Stimulated activated CD4-positive, alpha-beta T cell treated with anti-CD3 and anti-CD28 coated beads, Interleukin-4, amount 100 ng/mL, for 24 hours (primary cell): ENCODE measurements around the gene ATP8B4.

Source experiments
- DNase-seq: peaks from one replicate; pipeline ENCODE4 v3.0.0-alpha.2; 2020

The ATP8B4 gene

GRCh38 chr15:49847423-49848281 lies 271.4 kb downstream of the ATP8B4 start:
- DNase-seq, result no peak

GRCh38 chr15:49844390-49844789 lies 274.6 kb downstream of the ATP8B4 start:
- no peak for DNase-seq

- no peak for DNase-seq
Observed at GRCh38 chr15:49843725-49844124, 275.3 kb downstream of the ATP8B4 start.

- DNase-seq, result no peak
Observed at GRCh38 chr15:49842031-49842730, 276.9 kb downstream of the ATP8B4 start.

- no peak for DNase-seq
Observed at GRCh38 chr15:49832511-49832910, 286.5 kb downstream of the ATP8B4 start.

- no peak for DNase-seq
Observed at GRCh38 chr15:49831206-49831965, 287.6 kb downstream of the ATP8B4 start.

- no peak for DNase-seq
Observed at GRCh38 chr15:49830391-49830790, 288.6 kb downstream of the ATP8B4 start.

GRCh38 chr15:49827311-49827710 lies 291.7 kb downstream of the ATP8B4 start:
- no peak for DNase-seq

GRCh38 chr15:49826640-49827234 lies 292.3 kb downstream of the ATP8B4 start:
- DNase-seq, result no peak

GRCh38 chr15:49824775-49825099 lies 294.3 kb downstream of the ATP8B4 start:
- no peak for DNase-seq

GRCh38 chr15:49823987-49824774 lies 294.9 kb downstream of the ATP8B4 start:
- no peak for DNase-seq

GRCh38 chr15:49817100-49817499 lies 301.9 kb downstream of the ATP8B4 start:
- DNase-seq, result no peak

- DNase-seq, result no peak
Observed at GRCh38 chr15:49815950-49816349, 303.1 kb downstream of the ATP8B4 start.

GRCh38 chr15:49815526-49815925 lies 303.5 kb downstream of the ATP8B4 start:
- DNase-seq, result no peak

GRCh38 chr15:49814709-49815108 lies 304.3 kb downstream of the ATP8B4 start:
- DNase-seq, result no peak

- no peak for DNase-seq
Observed at GRCh38 chr15:49813625-49814024, 305.4 kb downstream of the ATP8B4 start.

GRCh38 chr15:49810720-49811119 lies 308.3 kb downstream of the ATP8B4 start:
- DNase-seq, result no peak

- DNase-seq, result no peak
Observed at GRCh38 chr15:49809894-49810609, 309.0 kb downstream of the ATP8B4 start.

- DNase-seq, result no peak
Observed at GRCh38 chr15:49808341-49808740, 310.7 kb downstream of the ATP8B4 start.
